GM10248 (cell line): ENCODE data around the gene SIK3.

Experiments used
- CTCF ChIA-PET: fragments of 300-600 bp; sonication (Branson Sonifier 250); formaldehyde crosslinking; extraction: SDS; loops from one replicate; lab custom pipeline; 2021; ENCODE audit warnings: antibody characterized with exemption; lab: Yijun Ruan, JAX
- POLR2A ChIA-PET: fragments of 350-650 bp; sonication (Branson Sonifier 250); formaldehyde crosslinking; extraction: SDS; loops from one replicate; lab custom pipeline; 2020; ENCODE audit warnings: antibody characterized with exemption; lab: Yijun Ruan, JAX
- DNase-seq: peaks from one replicate; pipeline ENCODE4 v3.0.0; 2012; ENCODE audit errors: extremely low spot score
- CTCF ChIP-seq: IDR thresholded peaks from 2 replicates; pipeline ENCODE4 v1.5.1; 2012; ENCODE audit warnings: mild to moderate bottlenecking, low read depth; ENCODE audit errors: extremely low read depth, missing control alignments, control extremely low read depth

The SIK3 gene

GRCh38 chr11:116933961-116934360 is 164.3 kb downstream of the SIK3 start:
- no peak for DNase-seq
- TF ChIP-seq CTCF: no peak
- CTCF ChIA-PET: interaction anchor here (1.0 to 3.2 kb wide), 3 partner anchors 9 to 24 kb away, joined by 4 to 8 read pairs (median 6); no protein-coding TSS in a partner anchor
- POLR2A ChIA-PET: no interaction called here

- ChIA-PET CTCF (interaction anchor here (0.9 to 1.2 kb wide), 4 partner anchors 15 to 174 kb away, joined by 3 read pairs; no protein-coding TSS in a partner anchor), POLR2A (no interaction called here)
- DNase-seq: no peak
- TF ChIP-seq CTCF: no peak
These were observed 166.0 kb downstream of the SIK3 start for GRCh38 chr11:116932181-116932580.

- TF ChIP-seq CTCF: no peak
- ChIA-PET POLR2A (no interaction called here), CTCF (interaction anchor here (0.9 to 1.5 kb wide), 5 partner anchors 16 to 175 kb away, joined by 3 to 6 read pairs (median 3); no protein-coding TSS in a partner anchor)
- DNase-seq: peak; percentile 20
These were observed 166.8 kb downstream of the SIK3 start for GRCh38 chr11:116931206-116931953.

- ChIA-PET POLR2A (no interaction called here), CTCF (interaction anchor here (1.0 to 2.0 kb wide), 7 partner anchors 8 to 176 kb away, joined by 3 to 6 read pairs (median 4); no protein-coding TSS in a partner anchor)
- DNase-seq: no peak
- TF ChIP-seq CTCF: no peak
These were observed 167.6 kb downstream of the SIK3 start for GRCh38 chr11:116930586-116930985.

- no peak for TF ChIP-seq CTCF
- peak; percentile 20 for DNase-seq
- ChIA-PET POLR2A (no interaction called here), CTCF (interaction anchor here (1.0 to 2.0 kb wide), 9 partner anchors 9 to 176 kb away, joined by 3 to 14 read pairs (median 4); no protein-coding TSS in a partner anchor)
These were observed 168.1 kb downstream of the SIK3 start for GRCh38 chr11:116930177-116930576.

- no peak for DNase-seq
- POLR2A ChIA-PET: no interaction called here
- no peak for TF ChIP-seq CTCF
- CTCF ChIA-PET: interaction anchor here (0.7 to 2.0 kb wide), 20 partner anchors 9 to 177 kb away, joined by 3 to 14 read pairs (median 4); no protein-coding TSS in a partner anchor
These were observed 168.7 kb downstream of the SIK3 start for GRCh38 chr11:116929414-116930090.
